Psoas muscle (tissue), 8 donors: Measurements from ENCODE around the gene PPT2. TPM values are rescaled to one million over a fixed set of nuclear protein-coding genes. Genes with fewer than 3 reads are reported as not detected.

Experiments used
- ATAC-seq, 4 donors: fragments of 200-7000 bp; cut with Tn5 transposase; one replicate each; pipeline ENCODE4 v1.9.1; 2020; ENCODE audit warnings: moderate library complexity in 3 of 4, mild to moderate bottlenecking in 2 of 4
- DNase-seq, 2 donors: peaks; one replicate each; pipeline ENCODE4 v3.0.0-alpha.2; 2020
- H3K27ac ChIP-seq: fragments of 200-600 bp; one replicate; pipeline ENCODE4 v1.8.0; 2022
- H3K27me3 ChIP-seq, 3 donors: fragments of 200-600 bp in 1 of 3; one replicate each; pipeline versions ENCODE4 v1.6.1 to v1.8.0; 2013 to 2022; ENCODE audit warnings: low read length in 2 of 3, mild to moderate bottlenecking in 2 of 3, moderate library complexity in 1 of 3; ENCODE audit not compliant: insufficient read depth in 3 of 3
- H3K36me3 ChIP-seq, 2 donors: fragments of 200-600 bp in 1 of 2; one replicate each; pipeline versions ENCODE4 v1.6.1 to v1.8.0; 2013 to 2022; ENCODE audit warnings: low read depth in 1 of 2, mild to moderate bottlenecking in 1 of 2, moderate library complexity in 1 of 2; ENCODE audit not compliant: insufficient read depth in 1 of 2
- H3K4me1 ChIP-seq: fragments of 200-600 bp; one replicate; pipeline ENCODE4 v1.8.0; 2022
- H3K4me3 ChIP-seq: fragments of 200-600 bp; one replicate; pipeline ENCODE4 v1.8.0; 2022; ENCODE audit warnings: mild to moderate bottlenecking
- H3K9me3 ChIP-seq: fragments of 200-600 bp; one replicate; pipeline ENCODE4 v1.8.0; 2022
- WGBS, 3 donors: extraction: QIAGEN DNeasy Blood & Tissue Kit; methylation state at CpG; one replicate each; pipeline versions ENCODE4 v1.1.6 to v1.1.7; 2013; 5-methylcytosine and 5-hydroxymethylcytosine counted together
- intact Hi-C, 2 donors: fragments of 100-400 bp; cut with DNase I; formaldehyde crosslinking; loops; one replicate each; pipeline versions ENCODE4 v1.11.0 to v1.14.2; 2022
- polyA plus RNA-seq, 3 donors: library from polyadenylated mRNA; stranded (reverse); fragments of 200-250 nt; gene quantifications; one replicate each; pipeline ENCODE4 v1.2.3, GENCODE V29; 2013
- total RNA-seq, 4 donors: library from RNA; stranded (reverse); fragmentation: NEBNext Ultra II Directional in 2 of 4; extraction: Animal tissue kit (Norgen Biotek cat#: 25700) in 2 of 4; gene quantifications; one replicate each; pipeline versions ENCODE4 v1.2.1 to v1.2.4, GENCODE V29; 2021 to 2023
- TF ChIP-seq, protein P1 (sequence below): fragments of 200-600 bp; IDR thresholded peaks from one replicate; pipeline ENCODE4 v1.8.0; 2022; ENCODE audit warnings: antibody characterized with exemption
- donor health status: healthy with polysubstance abuse.
- donor health status: DM: no; HTN: no; CAD: no; lungs with moderate emphysema.
- donor health status: Bipolar disorder and iron deficiency.
- donor health status: healthy.
- donor health status: DM: yes; HTN: yes; CAD: no.
- donor health status: DM: no; HTN: no; CAD: no.
- donor health status: DM: no; HTN: no; CAD: no.
- donor health status: DM: yes; HTN: yes; CAD: no.

PPT2 gene
- total and polyA plus RNA-seq, 7 donors, result 11.3 to 28.3 (median 14.8) TPM

DNA sequence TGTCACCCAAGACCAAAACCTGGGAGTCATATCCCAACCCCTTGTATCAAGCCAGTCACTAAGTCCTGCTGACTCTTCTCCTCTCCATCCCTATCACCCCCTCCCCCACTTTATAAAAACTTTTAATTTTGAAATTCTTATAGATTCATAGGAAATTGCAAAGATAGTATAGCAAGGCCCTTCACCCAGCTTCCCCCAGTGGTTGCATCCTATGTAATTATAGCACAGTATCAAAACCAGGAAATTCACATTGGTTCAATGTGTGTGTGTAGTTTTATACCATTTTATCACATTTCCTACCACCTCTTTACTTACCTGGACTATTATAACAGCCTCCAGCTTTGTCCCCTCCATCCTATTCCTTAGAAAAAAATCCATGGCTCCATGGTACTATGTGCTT lies 4.1 kb downstream of the PPT2 start:
- H3K4me1 ChIP-seq, result peaks cover 5% of the 10 kb centered on the region
- TF ChIP-seq, protein P1, sequence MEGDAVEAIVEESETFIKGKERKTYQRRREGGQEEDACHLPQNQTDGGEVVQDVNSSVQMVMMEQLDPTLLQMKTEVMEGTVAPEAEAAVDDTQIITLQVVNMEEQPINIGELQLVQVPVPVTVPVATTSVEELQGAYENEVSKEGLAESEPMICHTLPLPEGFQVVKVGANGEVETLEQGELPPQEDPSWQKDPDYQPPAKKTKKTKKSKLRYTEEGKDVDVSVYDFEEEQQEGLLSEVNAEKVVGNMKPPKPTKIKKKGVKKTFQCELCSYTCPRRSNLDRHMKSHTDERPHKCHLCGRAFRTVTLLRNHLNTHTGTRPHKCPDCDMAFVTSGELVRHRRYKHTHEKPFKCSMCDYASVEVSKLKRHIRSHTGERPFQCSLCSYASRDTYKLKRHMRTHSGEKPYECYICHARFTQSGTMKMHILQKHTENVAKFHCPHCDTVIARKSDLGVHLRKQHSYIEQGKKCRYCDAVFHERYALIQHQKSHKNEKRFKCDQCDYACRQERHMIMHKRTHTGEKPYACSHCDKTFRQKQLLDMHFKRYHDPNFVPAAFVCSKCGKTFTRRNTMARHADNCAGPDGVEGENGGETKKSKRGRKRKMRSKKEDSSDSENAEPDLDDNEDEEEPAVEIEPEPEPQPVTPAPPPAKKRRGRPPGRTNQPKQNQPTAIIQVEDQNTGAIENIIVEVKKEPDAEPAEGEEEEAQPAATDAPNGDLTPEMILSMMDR, result no peak
- DNase-seq, result no peak
- peaks cover 8 to 68% of the 10 kb centered on the region in 2 donors for H3K36me3 ChIP-seq
- H3K4me3 ChIP-seq, result no peak overlapping the region
- no peak for ATAC-seq
- no peaks in the 10 kb centered on the region for H3K9me3 ChIP-seq
- no peak overlapping the region for H3K27ac ChIP-seq
- intact Hi-C loops, result no loop called here
- H3K27me3 ChIP-seq, result no peaks in the 10 kb centered on the region

DNA sequence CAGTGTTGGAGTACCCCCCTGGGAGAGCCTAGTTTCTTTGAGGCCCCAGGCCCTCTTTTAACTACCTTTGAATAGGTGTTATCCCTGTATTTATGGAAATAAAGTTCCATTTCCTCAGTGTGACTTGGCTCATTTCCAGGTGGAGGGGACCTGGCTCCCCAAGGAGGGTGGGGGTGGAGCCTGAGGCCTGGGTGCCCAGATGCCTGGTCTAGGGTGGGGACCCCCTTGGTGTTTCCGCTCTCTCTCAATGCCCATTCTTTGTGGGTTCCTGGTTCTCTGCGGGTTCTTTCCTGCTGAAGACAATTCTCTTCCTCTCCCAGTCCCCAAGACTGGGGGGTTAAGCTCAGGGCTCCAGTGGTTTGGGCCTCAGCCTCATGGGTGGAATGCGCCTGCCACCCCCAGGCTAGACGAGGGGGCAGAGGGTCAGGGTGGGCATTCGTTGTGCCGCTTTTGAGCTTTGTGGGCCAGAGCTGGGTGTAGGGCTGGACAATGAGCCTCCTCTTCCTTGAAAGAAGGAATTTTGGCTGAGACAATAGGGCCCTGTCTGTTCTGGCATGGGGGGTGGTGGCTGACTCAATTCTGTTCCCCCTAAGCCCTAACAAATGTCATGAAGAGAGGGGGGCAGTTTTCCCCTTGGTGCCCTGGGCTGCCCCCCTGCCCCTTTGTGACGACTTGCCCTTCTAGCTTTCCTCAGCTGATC lies 9.8 kb downstream of the PPT2 start:
- TF ChIP-seq, protein P1, result no peak
- peak in 1 of 4 donors; percentile 27 for ATAC-seq
- Histone ChIP-seq H3K27ac (no peak overlapping the region), H3K4me1 (no peaks in the 10 kb centered on the region), H3K36me3 (peaks cover 0 to 69% of the 10 kb centered on the region in 2 donors), H3K4me3 (no peak overlapping the region), H3K27me3 (no peaks in the 10 kb centered on the region), H3K9me3 (no peaks in the 10 kb centered on the region)
- WGBS, 3 donors, result 79 to 82% (median 80%) methylated on average over 7 of the region's 7 CpGs
- no peak for DNase-seq
- intact Hi-C loops, result no loop called here

DNA sequence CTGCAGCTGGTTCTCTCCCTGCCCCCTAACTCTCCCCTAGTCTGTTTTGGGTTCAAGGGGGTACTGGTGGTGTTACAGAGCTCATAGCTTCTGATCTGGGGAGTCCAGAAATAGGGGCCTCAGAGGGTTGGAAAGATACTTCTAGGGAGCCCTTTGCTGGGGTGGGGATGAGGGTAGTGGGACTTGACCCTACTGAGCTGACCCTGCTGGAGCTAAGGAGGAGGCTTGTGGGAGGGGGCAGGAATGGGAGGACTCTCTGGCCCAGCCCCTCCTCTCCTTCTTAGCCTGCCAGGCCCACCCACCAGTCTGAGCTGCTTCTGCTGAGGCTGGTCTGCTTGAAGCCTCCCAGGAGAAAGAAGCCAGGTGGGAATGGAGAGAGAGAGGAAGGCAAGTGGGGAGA lies 10.4 kb downstream of the PPT2 start, which contains the start of gene EGFL8:
Gene EGFL8 (plus strand): TSS at position 301 of the 400 bp plus-strand sequence. CDS start 1,571 bp downstream, outside the sequence.
- Histone ChIP-seq H3K27ac (no peak within 1 kb of the TSS), H3K27me3 (no peaks in the 10 kb centered on the region), H3K9me3 (no peaks in the 10 kb centered on the region), H3K4me1 (no peaks in the 10 kb centered on the region), H3K36me3 (peaks cover 0 to 70% of the 10 kb centered on the region in 2 donors), H3K4me3 (no peak within 1 kb of the TSS)
- DNase-seq, result no peak
- TF ChIP-seq, protein P1, result no peak
- intact Hi-C loops, result no loop called here
- no peak for ATAC-seq

DNA sequence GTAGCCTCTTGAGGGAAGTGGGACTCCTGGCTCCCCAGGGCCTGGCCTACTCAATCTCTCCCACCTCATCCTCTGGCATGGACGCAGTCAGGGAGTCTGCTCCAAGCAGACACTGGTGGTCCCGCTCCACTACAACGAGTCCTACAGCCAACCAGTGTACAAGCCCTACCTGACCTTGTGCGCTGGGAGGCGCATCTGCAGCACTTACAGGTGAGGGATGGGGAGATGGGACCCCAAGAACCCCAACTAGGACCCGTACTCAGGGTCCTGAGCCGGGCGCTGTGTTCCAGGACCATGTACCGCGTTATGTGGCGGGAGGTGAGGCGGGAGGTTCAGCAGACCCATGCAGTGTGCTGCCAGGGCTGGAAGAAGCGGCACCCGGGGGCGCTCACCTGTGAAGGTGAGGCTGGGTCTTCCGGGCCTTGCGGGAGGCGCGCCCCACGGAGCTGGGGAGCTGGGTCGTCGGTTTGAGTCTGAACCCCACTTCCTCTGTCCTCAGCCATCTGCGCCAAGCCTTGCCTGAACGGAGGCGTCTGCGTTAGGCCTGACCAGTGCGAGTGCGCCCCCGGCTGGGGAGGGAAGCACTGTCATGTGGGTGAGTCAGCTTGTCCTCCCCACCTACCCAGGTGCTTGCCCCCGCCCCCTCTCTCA lies 12.6 kb downstream of the PPT2 start:
- intact Hi-C loops, result no loop called here
- DNase-seq (no peak), ATAC-seq (peak in 2 of 4 donors; percentile 18 to 21)
- TF ChIP-seq, protein P1, result no peak
- Histone ChIP-seq H3K4me1 (no peaks in the 10 kb centered on the region), H3K4me3 (no peak overlapping the region), H3K27ac (no peak overlapping the region), H3K9me3 (no peaks in the 10 kb centered on the region), H3K27me3 (no peaks in the 10 kb centered on the region), H3K36me3 (peaks cover 0 to 72% of the 10 kb centered on the region in 2 donors)
- 82 to 87% (median 85%) methylated on average over 30 of the region's 30 CpGs for WGBS, 3 donors
